ENCODE measurements around the gene DNAJA4. TPM values are rescaled to one million over a fixed set of nuclear protein-coding genes. Genes with fewer than 3 reads are reported as not detected.
A peak's percentile ranks its signal among the peaks of the same experiment; 100 is the strongest.

Gene DNAJA4
- total and polyA plus RNA-seq, 2 of the 8 experiments (the other 6 are each of a cell fraction or from before 2014, with no cell fraction given), result 3.6 to 6.2 TPM

DNA sequence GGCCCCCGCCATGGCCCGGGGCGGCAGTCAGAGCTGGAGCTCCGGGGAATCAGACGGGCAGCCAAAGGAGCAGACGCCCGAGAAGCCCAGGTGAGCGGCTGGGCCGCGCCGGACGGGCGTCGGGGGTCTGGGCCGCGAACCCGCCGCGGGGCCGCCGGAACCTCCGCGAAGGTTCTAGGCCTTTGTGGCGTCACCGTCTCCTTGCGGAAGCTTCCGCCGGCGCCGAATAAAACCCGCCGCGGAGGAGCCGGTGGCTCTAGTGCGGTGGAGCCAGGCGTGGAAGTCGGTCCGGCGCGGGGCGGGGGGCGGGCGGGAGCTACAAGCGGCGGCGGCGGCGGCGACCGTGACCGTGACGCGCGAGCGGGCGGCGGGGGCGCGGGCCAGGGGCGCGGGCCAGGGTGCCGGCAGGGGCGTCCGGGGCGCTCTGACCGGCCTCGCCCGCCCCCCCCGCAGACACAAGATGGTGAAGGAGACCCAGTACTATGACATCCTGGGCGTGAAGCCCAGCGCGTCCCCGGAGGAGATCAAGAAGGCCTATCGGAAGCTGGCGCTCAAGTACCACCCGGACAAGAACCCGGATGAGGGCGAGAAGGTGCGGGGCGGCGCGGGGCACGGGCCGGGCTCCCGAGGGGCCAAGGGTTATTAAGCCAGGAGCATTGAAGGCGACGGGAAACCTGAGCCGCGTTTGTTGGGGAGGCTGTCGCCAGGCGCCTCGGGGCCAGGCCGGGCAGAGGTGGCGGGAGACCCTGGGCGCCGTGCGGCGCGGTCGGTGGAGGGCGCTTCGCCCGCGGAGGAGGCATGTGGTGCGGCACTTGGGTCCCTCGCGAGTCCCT lies at the start of gene DNAJA4 (continued):
- TF ChIP-seq, protein P1, sequence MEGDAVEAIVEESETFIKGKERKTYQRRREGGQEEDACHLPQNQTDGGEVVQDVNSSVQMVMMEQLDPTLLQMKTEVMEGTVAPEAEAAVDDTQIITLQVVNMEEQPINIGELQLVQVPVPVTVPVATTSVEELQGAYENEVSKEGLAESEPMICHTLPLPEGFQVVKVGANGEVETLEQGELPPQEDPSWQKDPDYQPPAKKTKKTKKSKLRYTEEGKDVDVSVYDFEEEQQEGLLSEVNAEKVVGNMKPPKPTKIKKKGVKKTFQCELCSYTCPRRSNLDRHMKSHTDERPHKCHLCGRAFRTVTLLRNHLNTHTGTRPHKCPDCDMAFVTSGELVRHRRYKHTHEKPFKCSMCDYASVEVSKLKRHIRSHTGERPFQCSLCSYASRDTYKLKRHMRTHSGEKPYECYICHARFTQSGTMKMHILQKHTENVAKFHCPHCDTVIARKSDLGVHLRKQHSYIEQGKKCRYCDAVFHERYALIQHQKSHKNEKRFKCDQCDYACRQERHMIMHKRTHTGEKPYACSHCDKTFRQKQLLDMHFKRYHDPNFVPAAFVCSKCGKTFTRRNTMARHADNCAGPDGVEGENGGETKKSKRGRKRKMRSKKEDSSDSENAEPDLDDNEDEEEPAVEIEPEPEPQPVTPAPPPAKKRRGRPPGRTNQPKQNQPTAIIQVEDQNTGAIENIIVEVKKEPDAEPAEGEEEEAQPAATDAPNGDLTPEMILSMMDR (IDR thresholded peaks at IDR 0.05; ENCODE audit: control extremely low read depth in 1 of 3, insufficient read depth in 1 of 3, low read depth in 1 of 3, low read length in 3 of 3), result peak in 1 of 3 experiments; percentile 2; a peak in 1 of 4 replicates
- TF ChIP-seq EGR1 (IDR thresholded peaks at IDR 0.05; ENCODE audit: borderline replicate concordance, low read depth, low read length) (no peak), JUN (IDR thresholded peaks at IDR 0.05; ENCODE audit: low read depth, low read length) (no peak), SIRT6 (IDR thresholded peaks at IDR 0.05; ENCODE audit: low read length) (no peak), POLR2A (IDR thresholded peaks at IDR 0.05; ENCODE audit: control extremely low read depth in 1 of 2, low read depth in 2 of 2, low read length in 2 of 2) (no peak), HDAC6 (IDR thresholded peaks at IDR 0.05; ENCODE audit: low read depth, low read length) (no peak), TAF7 (optimal IDR thresholded peaks at IDR 0.05; ENCODE audit: borderline replicate concordance, low read depth, low read length) (no peak), CHD7 (IDR thresholded peaks at IDR 0.05; ENCODE audit: insufficient replicate concordance, low read length) (no peak)
